K562 (cell line): ENCODE measurements around the gene GRAMD4. TPM values are rescaled to one million over a fixed set of nuclear protein-coding genes. Genes with fewer than 3 reads are reported as not detected.

Experiments
- ATAC-seq: fragments of 200-7000 bp; cut with Tn5 transposase; 3 replicates; pipeline ENCODE4 v1.9.1; 2020; ENCODE audit warnings: moderate library complexity
- BruUV-seq: library from RNA; stranded (reverse); fragments of 400-500 nt; replicated peaks from 2 replicates; lab custom pipeline; 2021; lab: Mats Ljungman, UMichigan
- CTCF ChIA-PET: fragments of 300-600 bp; formaldehyde crosslinking; extraction: SDS; loops from one replicate; lab custom pipeline; 2021; ENCODE audit warnings: low intra/inter-chr PET ratio; lab: Yijun Ruan, JAX
- POLR2A ChIA-PET: fragments of 300-600, 350-650 bp; sonication (Branson Sonifier 250); formaldehyde crosslinking; extraction: SDS; loops from one replicate; lab custom pipeline; 2021; ENCODE audit warnings: antibody characterized with exemption, inconsistent platforms; lab: Yijun Ruan, JAX
- DNase-seq, 4 experiments: peaks; one replicate each; pipeline versions ENCODE4 v3.0.0 to v3.0.0-alpha.2; 2011 to 2018; ENCODE audit warnings: low spot score in 3 of 4, mixed read lengths in 3 of 4; ENCODE audit errors: extremely low read depth in 1 of 4
- FAIRE-seq: peaks from 2 replicates; lab custom pipeline; 2011; peaks lifted over from hg19 to GRCh38; lab: Jason Lieb, UNC
- H2AFZ ChIP-seq: 2 replicates; pipeline ENCODE4 v1.6.0; 2011; ENCODE audit warnings: low read depth, low read length, control low read depth, inconsistent platforms
- H3K27ac ChIP-seq: fragments of 200-600 bp; 3 replicates; pipeline ENCODE4 v1.8.0; 2011; ENCODE audit warnings: low read depth, mild to moderate bottlenecking, control low read depth, inconsistent platforms, low read length, moderate library complexity, mixed read lengths; ENCODE audit errors: extremely low read depth
- H3K27me3 ChIP-seq, 2 experiments: fragments of 300-600 bp in 1 of 2; 2 replicates in 1 of 2; 3 replicates in 1 of 2; pipeline versions ENCODE4 v1.6.0 to v1.8.0; 2011; ENCODE audit warnings: inconsistent platforms in 2 of 2, low read length in 2 of 2, mild to moderate bottlenecking in 1 of 2, mixed read lengths in 1 of 2, moderate library complexity in 1 of 2; ENCODE audit not compliant: control insufficient read depth in 2 of 2, insufficient read depth in 2 of 2
- H3K36me3 ChIP-seq: fragments of 300-600 bp; 3 replicates; pipeline ENCODE4 v1.8.0; 2011; ENCODE audit warnings: mild to moderate bottlenecking, low read length, inconsistent platforms; ENCODE audit not compliant: control insufficient read depth, insufficient read depth
- H3K4me1 ChIP-seq, 2 experiments: fragments of 200-600 bp in 1 of 2; replicated peaks in 1 of 2; 2 replicates in 1 of 2; 3 replicates in 1 of 2; pipeline versions ENCODE4 v1.5.1 to v1.8.0; 2011; ENCODE audit warnings: inconsistent platforms in 2 of 2, low read length in 2 of 2, mild to moderate bottlenecking in 1 of 2, mixed read lengths in 1 of 2, moderate library complexity in 1 of 2; ENCODE audit not compliant: control insufficient read depth in 2 of 2, insufficient read depth in 2 of 2
- H3K4me2 ChIP-seq: 2 replicates; pipeline ENCODE4 v1.6.1; 2011; ENCODE audit warnings: low read length, control low read depth, inconsistent platforms, mixed read lengths; ENCODE audit not compliant: insufficient read depth
- H3K4me3 ChIP-seq: fragments of 200-600 bp; sonication (generic), shearing (Covaris generic); 2 replicates; pipeline ENCODE4 v1.5.1; 2016; ENCODE audit warnings: control low read depth, inconsistent platforms
- H3K79me2 ChIP-seq: fragments of 200-600 bp; 3 replicates; pipeline ENCODE4 v1.8.0; 2011; ENCODE audit warnings: low read length, inconsistent platforms; ENCODE audit not compliant: control insufficient read depth, insufficient read depth
- H3K9ac ChIP-seq, 2 experiments: 2 replicates each; pipeline versions ENCODE4 v1.6.0 to v1.6.1; 2011; ENCODE audit warnings: low read depth in 2 of 2, low read length in 2 of 2, control low read depth in 1 of 2, inconsistent platforms in 1 of 2, mild to moderate bottlenecking in 1 of 2, mixed read lengths in 1 of 2; ENCODE audit not compliant: insufficient read depth in 1 of 2
- H3K9me1 ChIP-seq: one replicate; pipeline ENCODE4 v1.6.0; 2011; ENCODE audit warnings: inconsistent platforms, mild to moderate bottlenecking, low read length, moderate library complexity; ENCODE audit not compliant: control insufficient read depth, insufficient read depth
- H3K9me3 ChIP-seq: replicated peaks from 2 replicates; pipeline ENCODE4 v1.5.1; 2011; ENCODE audit warnings: low read depth, low read length, inconsistent platforms; ENCODE audit not compliant: control insufficient read depth, insufficient read depth
- H4K20me1 ChIP-seq: replicated peaks from 2 replicates; pipeline ENCODE4 v1.6.1; 2011; ENCODE audit warnings: low read length, inconsistent platforms, mixed read lengths; ENCODE audit not compliant: control insufficient read depth, insufficient read depth
- BCOR ChIP-seq: fragments of 450-650 bp; IDR thresholded peaks from 2 replicates; pipeline ENCODE4 v1.6.1; 2016
- CBX5 ChIP-seq: IDR thresholded peaks from 2 replicates; pipeline ENCODE4 v1.6.1; 2014; ENCODE audit warnings: low read depth, borderline replicate concordance
- CHCHD3 ChIP-seq: fragments of 250-450 bp; sonication (Bioruptor Pico); IDR thresholded peaks from 2 replicates; pipeline ENCODE4 v2.1.2; 2022; ENCODE audit warnings: mild to moderate bottlenecking
- CREB5 ChIP-seq: fragments of 250-450 bp; sonication (Bioruptor Pico); IDR thresholded peaks from 2 replicates; pipeline ENCODE4 v1.5.0; 2020; ENCODE audit warnings: mild to moderate bottlenecking
- ETS2 ChIP-seq: IDR thresholded peaks from 2 replicates; pipeline ENCODE4 v1.6.1; 2016; ENCODE audit warnings: borderline replicate concordance, missing genetic modification characterization, mild to moderate bottlenecking, moderate library complexity, missing compliant biosample characterization; ENCODE audit not compliant: poor library complexity, severe bottlenecking
- FOSL1 ChIP-seq: fragments of 200-800 bp; sonication (Bioruptor generic); conservative IDR thresholded peaks from 2 replicates; pipeline ENCODE4 v1.6.1; 2016; ENCODE audit warnings: missing genetic modification characterization, missing compliant biosample characterization
- NR2C2 ChIP-seq, 2 experiments: fragments of 200-800 bp in 1 of 2; sonication (Bioruptor generic) in 1 of 2; sonication (generic) in 1 of 2; formaldehyde crosslinking in 1 of 2; IDR thresholded peaks; 2 replicates each; pipeline versions ENCODE4 v1.6.1 to v1.8.0; 2016 to 2022; ENCODE audit warnings: mild to moderate bottlenecking in 1 of 2, missing compliant biosample characterization in 1 of 2, missing genetic modification characterization in 1 of 2, missing genetic modification reagents in 1 of 2
- SAFB2 ChIP-seq: fragments of 200-400 bp; formaldehyde crosslinking; IDR thresholded peaks from 2 replicates; pipeline ENCODE4 v1.6.1; 2018; ENCODE audit warnings: borderline replicate concordance, low read length, low read depth, moderate library complexity; ENCODE audit not compliant: severe bottlenecking
- TBP ChIP-seq: optimal IDR thresholded peaks from 2 replicates; pipeline ENCODE3; 2011; ENCODE audit warnings: low read depth, low read length, improper control_type of control experiment
- TFAM ChIP-seq: fragments of 250-450 bp; sonication (Bioruptor Pico); conservative IDR thresholded peaks from 2 replicates; pipeline ENCODE4 v1.5.0; 2021; ENCODE audit warnings: mild to moderate bottlenecking, moderate library complexity
- ZNF121 ChIP-seq: sonication (generic); formaldehyde crosslinking; conservative IDR thresholded peaks from 2 replicates; pipeline ENCODE4 v1.8.0; 2022; ENCODE audit warnings: missing genetic modification reagents
- ZNF518B ChIP-seq: fragments of 250-450 bp; sonication (Bioruptor Pico); IDR thresholded peaks from 2 replicates; pipeline ENCODE4 v1.5.0; 2021; ENCODE audit warnings: mild to moderate bottlenecking, moderate library complexity
- ZNF589 ChIP-seq: fragments of 200-800 bp; sonication (Bioruptor generic); IDR thresholded peaks from 2 replicates; pipeline ENCODE4 v1.6.1; 2016; ENCODE audit warnings: low read depth, missing genetic modification characterization, missing compliant biosample characterization
- ZSCAN32 ChIP-seq: fragments of 450-650 bp; formaldehyde crosslinking; IDR thresholded peaks from 2 replicates; pipeline ENCODE4 v1.4.0; 2020; ENCODE audit warnings: mild to moderate bottlenecking, moderate library complexity
- WGBS: fragments of 100-300 bp; shearing (Covaris generic); methylation state at CpG from one replicate; pipeline ENCODE4 v1.1.6; 2016; ENCODE audit warnings: low coverage, mixed read lengths; ENCODE audit not compliant: insufficient coverage; ENCODE audit errors: missing lambda C conversion rate; 5-methylcytosine and 5-hydroxymethylcytosine counted together
- in situ Hi-C: fragments of 300-500 bp; cut with MboI; formaldehyde crosslinking; loops from 4 replicates; pipeline ENCODE4 v1.15.0; 2018; ENCODE audit warnings: inconsistent platforms, mixed read lengths
- intact Hi-C: fragments of 100-400 bp; cut with micrococcal nuclease; formaldehyde crosslinking; loops from 2 replicates; pipeline ENCODE4 v1.14.2; 2022
- polyA plus RNA-seq, 8 experiments: library from polyadenylated mRNA; depleted of rRNA in 4 of 8; stranded (reverse) in 5 of 8; unstranded in 3 of 8; fragments of >200 nt; fragmentation: Nextera tagmentation in 2 of 8; fragmentation: Illumina TruSeq in 1 of 8; extraction: Ambion mirVana in 2 of 8; extraction: Trizol in 1 of 8; gene quantifications; 2 replicates each; pipeline versions ENCODE4 v1.2.1 to v1.2.3, GENCODE V29; 2011 to 2014; ENCODE audit warnings: inconsistent platforms in 1 of 8, missing spikeins in 1 of 8
- total RNA-seq, 7 experiments: library from RNA; depleted of rRNA in 6 of 7; stranded (reverse); fragments of >200 nt in 6 of 7; fragmentation: Illumina TruSeq in 2 of 7; extraction: Trizol in 2 of 7; gene quantifications; 2 replicates each; pipeline versions ENCODE4 v1.2.1 to v1.2.3, GENCODE V29; 2011 to 2021; ENCODE audit warnings: low replicate concordance in 1 of 7

The GRAMD4 gene
- total and polyA plus RNA-seq, 9 of the 15 experiments (the other 6 are each of a cell fraction or from before 2014, with no cell fraction given), result 0.18 to 44.8 (median 18.6) TPM

- 93% methylated on average over 3 of the region's 24 CpGs for WGBS
- no TSS peak for BruUV-seq
Observed at GRCh38 chr22:46668116-46668515, 47.9 kb downstream of the GRAMD4 start.

GRCh38 chr22:46669201-46669600 lies 49.0 kb downstream of the GRAMD4 start:
- WGBS, result 90% methylated on average over 4 of the region's 9 CpGs
- TF ChIP-seq FOSL1 (no peak), TFAM (CRISPR knock-in tag) (no peak), ZSCAN32 (CRISPR knock-in tag) (no peak), CREB5 (no peak), CBX5 (no peak), NR2C2 (CRISPR knock-in tag; IDR thresholded peaks at IDR 0.05) (no peak), NR2C2 (tag; IDR thresholded peaks at IDR 0.05) (no peak), ZNF518B (no peak), BCOR (no peak), ZNF121 (CRISPR knock-in tag) (no peak), SAFB2 (no peak)

More at GRCh38 chr22:46668116-46668515, 47.9 kb downstream of the GRAMD4 start:
- Histone ChIP-seq H2AFZ (no peak overlapping the region), H3K4me2 (no peak overlapping the region), H3K9me1 (peaks cover 2% of the 10 kb centered on the region), H3K4me1 (peaks cover 0 to 27% of the 10 kb centered on the region in 2 experiments; a peak in 2 of 5 replicates), H3K27ac (no peak overlapping the region), H3K27me3 (no peaks in the 10 kb centered on the region), H3K9me3 (no peaks in the 10 kb centered on the region), H3K79me2 (no peaks in the 10 kb centered on the region), H3K36me3 (peaks cover 48% of the 10 kb centered on the region; the same call in 1 of the 3 replicates), H3K9ac (no peak overlapping the region), H4K20me1 (no peaks in the 10 kb centered on the region), H3K4me3 (no peak overlapping the region)
- CTCF ChIA-PET, result no interaction called here
- intact Hi-C loops (no loop called here), in situ Hi-C loops (no loop called here)
- DNase-seq, result no peak
- POLR2A ChIA-PET, result no interaction called here
- no peak for ATAC-seq
- no peak for TF ChIP-seq ETS2
- no peak for TF ChIP-seq TBP
- TF ChIP-seq CHCHD3 (CRISPR knock-in tag), result no peak
- no peak for TF ChIP-seq ZNF589 (CRISPR knock-in tag)
- FAIRE-seq, result no peak

More at GRCh38 chr22:46669201-46669600, 49.0 kb downstream of the GRAMD4 start:
- H4K20me1 ChIP-seq, result no peaks in the 10 kb centered on the region
- no peak overlapping the region for H3K4me3 ChIP-seq
- no peak overlapping the region for H3K27ac ChIP-seq
- ChIA-PET POLR2A (no interaction called here), CTCF (no interaction called here)
- in situ Hi-C loops, result no loop called here
- FAIRE-seq (no peak), DNase-seq (no peak), ATAC-seq (no peak)
- no peak overlapping the region for H3K9ac ChIP-seq
- H3K9me1 ChIP-seq, result peaks cover 2% of the 10 kb centered on the region
- intact Hi-C loops, result no loop called here
- peaks cover 0 to 21% of the 10 kb centered on the region in 2 experiments; a peak in 2 of 5 replicates for H3K4me1 ChIP-seq
- H3K27me3 ChIP-seq, result no peaks in the 10 kb centered on the region
- H3K36me3 ChIP-seq, result peaks cover 53% of the 10 kb centered on the region; the same call in 1 of the 3 replicates
- no peaks in the 10 kb centered on the region for H3K9me3 ChIP-seq
- no TSS peak for BruUV-seq
- H2AFZ ChIP-seq, result no peak overlapping the region
- H3K4me2 ChIP-seq, result no peak overlapping the region
- no peaks in the 10 kb centered on the region for H3K79me2 ChIP-seq
